Heart left ventricle (tissue), 13 donors: ENCODE results near the gene CADPS2.

Experiments used
- CTCF ChIP-seq, 12 donors: fragments of 200-600 bp; sonication (generic) in 4 of 12; IDR thresholded peaks; one replicate each; pipeline versions ENCODE4 v1.5.0 to v1.8.0; 2018 to 2022; ENCODE audit warnings: antibody characterized with exemption in 12 of 12, mild to moderate bottlenecking in 5 of 12
- POLR2A ChIP-seq, 2 donors: fragments of 450-650 bp; IDR thresholded peaks; one replicate each; pipeline ENCODE4 v1.6.1; 2017; ENCODE audit warnings: antibody characterized with exemption in 2 of 2, mild to moderate bottlenecking in 2 of 2, moderate library complexity in 2 of 2
- donor health status: ischemic (EF 13 %, LVEDD 7.1; RV severe dilation, severe dysfunction).
- donor health status: DM: no; HTN: yes; CAD: no.
- donor health status: DM: no; HTN: no; CAD: no.
- donor health status: ischemic (EF 25% LVEDD 6.9; RV normal size, moderate dysfunction).
- donor health status: ischemic (EF 25% LVEDD 5.7; RV mildly dilated, moderate dysfunction).
- donor health status: ischemic (EF 35%, LVEDD 5.7; RV mildly dilated, moderate dysfunction).
- donor health status: nonischemic (EF 11% LVEDD 7.7; RV severe dilation, severe dysfunction).
- donor health status: DM: yes; HTN: yes; CAD: no.
- donor health status: PGD.
- donor health status: ischemic (EF 29% LVEDD 5.4; RV normal size, mild dysfunction).
- donor health status: nonischemic (EF 23%, LVEDD 6.1; RV moderate dilation, normal function).

- no peak for TF ChIP-seq CTCF (IDR thresholded peaks at IDR 0.05)
- no peak for TF ChIP-seq POLR2A (IDR thresholded peaks at IDR 0.05)
Measured at GRCh38 chr7:122813845-122814244, 72.4 kb downstream of the CADPS2 start.
